Loucy (cell line): ENCODE results near the gene SCRN2.

ENCODE experiments used
- H2AFZ ChIP-seq: fragments of 200-600 bp; sonication (generic); 2 replicates; pipeline ENCODE4 v1.6.0; 2016; ENCODE audit warnings: antibody characterized with exemption, mild to moderate bottlenecking, low read length, moderate library complexity
- H3F3A ChIP-seq: fragments of 200-600 bp; 2 replicates; pipeline ENCODE4 v1.6.0; 2016; ENCODE audit warnings: antibody characterized with exemption, low read depth, mild to moderate bottlenecking
- H3K27me3 ChIP-seq: fragments of 200-600 bp; sonication (generic); 2 replicates; pipeline ENCODE4 v1.6.1; 2014; ENCODE audit warnings: low read length, mild to moderate bottlenecking; ENCODE audit not compliant: insufficient read depth, poor library complexity, severe bottlenecking
- H3K36me3 ChIP-seq: fragments of 200-600 bp; sonication (generic); 2 replicates; pipeline ENCODE4 v1.6.1; 2016; ENCODE audit warnings: low read length; ENCODE audit not compliant: insufficient read depth
- H3K4me1 ChIP-seq: fragments of 200-600 bp; sonication (generic); 2 replicates; pipeline ENCODE4 v1.5.1; 2014; ENCODE audit warnings: low read length, mild to moderate bottlenecking; ENCODE audit not compliant: insufficient read depth, poor library complexity, severe bottlenecking
- H3K4me2 ChIP-seq: fragments of 200-600 bp; sonication (generic); 2 replicates; pipeline ENCODE4 v1.6.0; 2014; ENCODE audit warnings: antibody characterized with exemption, low read length, low read depth, mild to moderate bottlenecking; ENCODE audit not compliant: poor library complexity, severe bottlenecking
- H3K4me3 ChIP-seq: fragments of 200-600 bp; sonication (generic); 2 replicates; pipeline ENCODE4 v1.5.1; 2014; ENCODE audit warnings: low read length, mild to moderate bottlenecking, mixed read lengths; ENCODE audit not compliant: poor library complexity, severe bottlenecking
- H3K79me2 ChIP-seq: fragments of 200-600 bp; sonication (generic); 2 replicates; pipeline ENCODE4 v1.6.1; 2014; ENCODE audit warnings: low read length; ENCODE audit not compliant: insufficient read depth
- H3K9ac ChIP-seq: fragments of 200-600 bp; sonication (generic); 2 replicates; pipeline ENCODE4 v1.6.0; 2014; ENCODE audit warnings: mild to moderate bottlenecking, low read depth, low read length, moderate library complexity; ENCODE audit not compliant: poor library complexity, severe bottlenecking
- H3K9me2 ChIP-seq: fragments of 200-600 bp; sonication (generic); replicated peaks from 2 replicates; pipeline ENCODE4 v1.6.1; 2016; ENCODE audit warnings: low read depth, low read length, mixed read lengths
- H3K9me3 ChIP-seq: fragments of 200-600 bp; sonication (generic); 2 replicates; pipeline ENCODE4 v1.6.1; 2014; ENCODE audit warnings: mild to moderate bottlenecking, antibody characterized with exemption, low read length, low read depth; ENCODE audit not compliant: insufficient read depth
- H4K20me1 ChIP-seq: fragments of 200-600 bp; sonication (generic); 2 replicates; pipeline ENCODE4 v1.6.0; 2014; ENCODE audit warnings: antibody characterized with exemption, low read length, mild to moderate bottlenecking; ENCODE audit not compliant: insufficient read depth, poor library complexity, severe bottlenecking
- EZH2phosphoT487 ChIP-seq: fragments of 200-600 bp; IDR thresholded peaks from 2 replicates; pipeline ENCODE4 v1.6.1; 2018; ENCODE audit warnings: antibody characterized with exemption, mild to moderate bottlenecking, moderate library complexity, borderline replicate concordance
- TF ChIP-seq, protein P1 (sequence below): fragments of 200-600 bp; sonication (generic); conservative IDR thresholded peaks from 2 replicates; pipeline ENCODE4 v1.5.1; 2014; ENCODE audit warnings: mild to moderate bottlenecking, antibody characterized with exemption, low read length

The SCRN2 gene

DNA sequence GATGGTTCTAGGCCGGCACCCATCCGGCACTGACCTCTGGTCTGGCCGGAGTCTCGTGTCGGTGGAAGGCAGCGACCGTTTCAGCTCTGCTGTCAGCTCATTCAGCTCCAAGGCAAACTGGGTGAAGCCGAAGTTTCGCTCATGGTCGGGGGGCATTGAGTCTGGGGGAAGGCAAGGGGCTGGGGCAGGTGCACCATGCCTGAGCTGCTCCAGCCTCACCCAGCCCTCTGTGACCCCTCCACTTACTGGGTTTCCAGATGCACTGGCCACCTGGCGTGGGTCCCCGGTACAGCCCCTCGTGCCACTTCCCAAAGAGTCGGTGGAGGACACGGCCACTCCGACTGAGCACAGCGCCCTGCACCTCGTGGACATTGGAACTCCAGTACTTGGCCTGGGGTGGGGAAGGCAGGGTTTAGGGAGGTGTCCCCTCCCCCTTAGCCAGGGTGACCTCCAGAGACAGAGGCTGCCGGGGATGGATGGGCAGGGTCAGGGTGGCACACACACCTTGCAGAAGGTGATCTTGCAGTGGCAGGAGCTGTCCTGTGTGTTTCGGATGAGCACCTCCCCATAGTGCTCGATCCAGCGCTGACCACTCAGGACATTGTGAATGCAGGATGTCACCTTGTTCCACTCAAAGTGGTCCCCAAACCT is 32.1 kb downstream of the SCRN2 start:
- TF ChIP-seq, protein P1, sequence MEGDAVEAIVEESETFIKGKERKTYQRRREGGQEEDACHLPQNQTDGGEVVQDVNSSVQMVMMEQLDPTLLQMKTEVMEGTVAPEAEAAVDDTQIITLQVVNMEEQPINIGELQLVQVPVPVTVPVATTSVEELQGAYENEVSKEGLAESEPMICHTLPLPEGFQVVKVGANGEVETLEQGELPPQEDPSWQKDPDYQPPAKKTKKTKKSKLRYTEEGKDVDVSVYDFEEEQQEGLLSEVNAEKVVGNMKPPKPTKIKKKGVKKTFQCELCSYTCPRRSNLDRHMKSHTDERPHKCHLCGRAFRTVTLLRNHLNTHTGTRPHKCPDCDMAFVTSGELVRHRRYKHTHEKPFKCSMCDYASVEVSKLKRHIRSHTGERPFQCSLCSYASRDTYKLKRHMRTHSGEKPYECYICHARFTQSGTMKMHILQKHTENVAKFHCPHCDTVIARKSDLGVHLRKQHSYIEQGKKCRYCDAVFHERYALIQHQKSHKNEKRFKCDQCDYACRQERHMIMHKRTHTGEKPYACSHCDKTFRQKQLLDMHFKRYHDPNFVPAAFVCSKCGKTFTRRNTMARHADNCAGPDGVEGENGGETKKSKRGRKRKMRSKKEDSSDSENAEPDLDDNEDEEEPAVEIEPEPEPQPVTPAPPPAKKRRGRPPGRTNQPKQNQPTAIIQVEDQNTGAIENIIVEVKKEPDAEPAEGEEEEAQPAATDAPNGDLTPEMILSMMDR = no peak
- no peak for TF ChIP-seq EZH2phosphoT487
- Histone ChIP-seq H3K9me3 (no peaks in the 10 kb centered on the region), H3K9ac (no peak overlapping the region), H2AFZ (no peak overlapping the region), H3K4me3 (no peak overlapping the region), H3K4me1 (no peaks in the 10 kb centered on the region), H3K79me2 (no peaks in the 10 kb centered on the region), H3K4me2 (no peak overlapping the region), H3K9me2 (no peaks in the 10 kb centered on the region), H3K27me3 (no peaks in the 10 kb centered on the region), H3F3A (no peaks in the 10 kb centered on the region), H3K36me3 (peaks cover 8% of the 10 kb centered on the region; the same call in 1 of the 2 replicates), H4K20me1 (no peaks in the 10 kb centered on the region)

DNA sequence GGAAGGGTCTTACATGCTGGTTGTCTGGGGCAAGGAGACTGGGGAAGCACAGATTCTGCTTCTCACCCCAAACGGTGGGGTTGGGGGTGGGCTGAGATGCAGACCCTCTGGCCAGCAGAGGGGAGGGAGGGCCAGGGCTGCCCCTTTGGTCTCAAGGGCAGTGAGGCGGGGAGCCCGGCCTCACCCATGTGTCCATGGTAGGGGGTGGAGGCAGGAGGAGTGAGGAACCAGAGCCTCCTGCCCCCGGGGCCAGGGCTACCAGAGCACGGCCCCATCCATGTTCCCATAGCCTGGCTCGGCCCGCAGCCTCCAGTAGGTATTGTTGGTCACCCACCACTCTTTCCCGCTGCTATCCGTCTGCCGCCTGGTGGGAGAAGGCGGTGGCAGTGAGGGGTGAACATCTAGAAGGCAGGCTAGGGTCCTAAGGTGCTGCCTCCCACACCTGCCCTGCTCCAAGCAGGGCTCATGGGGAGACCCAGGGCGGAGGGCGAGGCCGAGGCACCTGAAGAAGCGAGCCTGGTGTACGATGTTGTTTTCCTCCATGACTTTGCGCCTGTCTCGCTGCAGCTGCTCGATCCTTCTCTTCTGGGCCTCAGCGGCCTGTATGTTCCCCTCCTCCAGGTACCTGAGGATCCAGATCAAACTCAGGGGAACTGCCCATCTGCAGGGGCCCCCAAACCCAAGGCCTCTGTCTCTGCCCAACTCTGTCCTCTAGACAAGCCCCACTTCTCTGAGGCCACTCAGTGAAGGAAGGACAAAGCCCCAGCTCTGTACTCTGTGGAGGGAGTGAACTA is 32.8 kb downstream of the SCRN2 start:
- H4K20me1 ChIP-seq = no peaks in the 10 kb centered on the region
- H3K9ac ChIP-seq = no peak overlapping the region
- no peaks in the 10 kb centered on the region for H3F3A ChIP-seq

DNA sequence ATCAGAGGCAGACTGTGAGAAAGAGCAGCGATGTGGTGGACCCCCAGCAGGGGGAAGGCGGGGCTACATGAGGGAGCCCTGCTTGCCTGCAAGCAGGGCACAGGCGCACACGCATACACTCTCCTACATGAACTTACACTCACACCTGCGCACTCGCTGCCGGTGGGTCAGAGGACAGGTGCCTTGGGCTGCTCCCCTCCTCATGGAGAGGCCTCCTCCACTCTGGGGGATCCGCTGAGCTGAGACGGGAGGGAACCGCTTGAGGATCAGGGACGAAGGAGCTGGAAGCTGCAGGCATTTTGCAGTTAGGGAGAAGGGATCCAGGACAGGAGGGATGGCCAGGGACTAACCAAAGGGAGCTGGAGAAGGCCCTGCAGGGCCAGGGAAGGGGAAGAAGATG is 33.7 kb downstream of the SCRN2 start:
- no peak overlapping the region for H3K4me3 ChIP-seq
- TF ChIP-seq, protein P1 = no peak
- TF ChIP-seq EZH2phosphoT487 = no peak
- no peak overlapping the region for H3K9ac ChIP-seq

More for the DNA sequence above, 32.8 kb downstream of the SCRN2 start:
- no peaks in the 10 kb centered on the region for H3K9me3 ChIP-seq
- H3K4me1 ChIP-seq = no peaks in the 10 kb centered on the region
- no peaks in the 10 kb centered on the region for H3K9me2 ChIP-seq
- no peaks in the 10 kb centered on the region for H3K27me3 ChIP-seq
- peaks cover 8% of the 10 kb centered on the region; the same call in 1 of the 2 replicates for H3K36me3 ChIP-seq
- no peak overlapping the region for H3K4me2 ChIP-seq
- TF ChIP-seq, protein P1 = no peak
- no peak for TF ChIP-seq EZH2phosphoT487
- no peak overlapping the region for H2AFZ ChIP-seq
- no peak overlapping the region for H3K4me3 ChIP-seq
- no peaks in the 10 kb centered on the region for H3K79me2 ChIP-seq

More for the DNA sequence above, 33.7 kb downstream of the SCRN2 start:
- no peak overlapping the region for H3K4me2 ChIP-seq
- H4K20me1 ChIP-seq = no peaks in the 10 kb centered on the region
- no peaks in the 10 kb centered on the region for H3K9me3 ChIP-seq
- no peaks in the 10 kb centered on the region for H3K79me2 ChIP-seq
- H3K9me2 ChIP-seq = no peaks in the 10 kb centered on the region
- peaks cover 8% of the 10 kb centered on the region; the same call in 1 of the 2 replicates for H3K36me3 ChIP-seq
- no peak overlapping the region for H2AFZ ChIP-seq
- no peaks in the 10 kb centered on the region for H3F3A ChIP-seq
- H3K4me1 ChIP-seq = no peaks in the 10 kb centered on the region
- no peaks in the 10 kb centered on the region for H3K27me3 ChIP-seq
